ENCODE results near the gene TAF4. TPM values are rescaled to one million over a fixed set of nuclear protein-coding genes. Genes with fewer than 3 reads are reported as not detected.
A peak's percentile ranks its signal among the peaks of the same experiment; 100 is the strongest.

Gene TAF4
- polyA plus RNA-seq, 1 donor from 2014 or later, result 3.4 TPM

DNA sequence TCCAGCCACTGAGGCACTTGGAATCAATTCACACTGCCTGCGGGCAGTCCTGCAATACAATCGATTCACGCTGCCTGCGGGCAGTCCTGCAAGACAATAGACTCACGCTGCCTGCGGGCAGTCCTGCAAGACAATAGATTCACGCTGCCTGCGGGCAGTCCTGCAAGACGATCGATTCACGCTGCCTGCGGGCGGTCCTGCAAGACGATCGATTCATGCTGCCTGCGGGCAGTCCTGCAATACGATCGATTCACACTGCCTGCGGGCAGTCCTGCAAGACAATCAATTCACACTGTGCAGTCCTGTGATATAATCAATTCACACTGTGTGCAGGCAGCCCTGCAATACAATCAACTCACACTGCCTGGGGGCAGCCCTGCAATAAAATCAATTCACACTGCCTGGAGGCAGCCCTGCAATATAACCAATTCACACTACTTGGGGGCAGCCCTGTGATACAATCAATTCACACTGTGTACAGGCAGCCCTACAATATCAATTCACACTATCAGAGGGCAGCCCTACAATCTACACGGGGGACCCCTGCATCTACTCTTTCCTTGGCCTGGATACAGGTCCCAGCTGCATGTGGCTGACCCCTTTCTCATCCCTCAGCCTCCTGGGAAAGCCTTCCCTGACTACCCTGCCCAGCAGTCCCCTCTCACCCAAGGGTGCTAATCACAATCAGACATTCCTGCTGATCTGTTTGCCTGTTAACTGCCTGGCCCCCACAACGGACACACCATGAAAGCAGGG is 10.4 kb downstream of the TAF4 start:
- no peak overlapping the region for H3K27ac Mint-ChIP-seq
- peak overlapping the region in 1 of 4 donors; percentile 68 for H3K4me3 Mint-ChIP-seq
- peaks cover 0 to 20% (median 19%) of the 10 kb centered on the region in 3 donors for H3K4me1 Mint-ChIP-seq
- no peaks in the 10 kb centered on the region for H3K27me3 Mint-ChIP-seq
- H3K9me3 Mint-ChIP-seq, result no peaks in the 10 kb centered on the region
- peaks cover 2% of the 10 kb centered on the region for H3K36me3 Mint-ChIP-seq

GRCh38 chr20:62054451-62054953 is 11.2 kb downstream of the TAF4 start:
- no peak overlapping the region for H3K27ac Mint-ChIP-seq

GRCh38 chr20:62053465-62054196 is 12.1 kb downstream of the TAF4 start:
- peaks cover 0 to 19% (median 18%) of the 10 kb centered on the region in 3 donors for H3K4me1 Mint-ChIP-seq
- H3K4me3 Mint-ChIP-seq, result no peak overlapping the region
- H3K27me3 Mint-ChIP-seq, result no peaks in the 10 kb centered on the region
- H3K27ac Mint-ChIP-seq, result no peak overlapping the region
- peaks cover 2% of the 10 kb centered on the region for H3K36me3 Mint-ChIP-seq
- no peaks in the 10 kb centered on the region for H3K9me3 Mint-ChIP-seq

More at GRCh38 chr20:62054451-62054953, 11.2 kb downstream of the TAF4 start:
- H3K4me1 Mint-ChIP-seq, result peaks cover 0 to 22% (median 19%) of the 10 kb centered on the region in 3 donors
- H3K4me3 Mint-ChIP-seq, result no peak overlapping the region
- H3K9me3 Mint-ChIP-seq, result no peaks in the 10 kb centered on the region
- no peaks in the 10 kb centered on the region for H3K27me3 Mint-ChIP-seq
- H3K36me3 Mint-ChIP-seq, result peaks cover 2% of the 10 kb centered on the region

DNA sequence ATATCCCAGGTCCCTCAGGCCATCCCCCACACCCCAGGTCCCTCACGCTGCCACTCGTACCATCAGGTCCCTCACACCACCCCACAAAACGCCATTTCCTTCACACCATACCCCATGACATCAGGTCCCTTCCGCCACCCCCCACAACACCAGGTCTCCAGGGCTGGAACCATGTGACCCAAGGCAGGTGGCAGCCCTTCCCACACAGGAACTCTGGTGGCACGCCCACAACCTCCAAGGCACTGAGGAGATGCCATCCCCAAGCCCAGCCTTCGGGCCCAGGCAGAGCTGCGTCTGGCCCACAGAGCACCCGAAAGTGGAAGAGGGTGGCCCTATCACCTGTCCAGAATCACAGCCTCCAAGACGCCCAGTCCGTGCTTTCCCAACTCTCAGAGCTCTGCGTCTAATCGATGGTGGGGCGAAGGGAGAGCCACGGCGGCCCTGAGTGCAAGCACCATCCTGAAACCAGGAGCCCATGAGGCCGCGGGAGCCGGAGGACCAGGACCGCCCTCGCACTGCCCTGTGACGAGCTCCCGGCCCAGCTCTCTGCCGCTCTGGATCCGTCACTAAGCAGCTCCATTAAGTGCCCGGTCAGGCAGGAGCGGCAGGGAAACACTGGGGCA is 12.7 kb downstream of the TAF4 start:
- peaks cover 2% of the 10 kb centered on the region for H3K36me3 Mint-ChIP-seq
- peaks cover 0 to 19% (median 18%) of the 10 kb centered on the region in 3 donors for H3K4me1 Mint-ChIP-seq
- H3K27ac Mint-ChIP-seq, result no peak overlapping the region
- no peak overlapping the region for H3K4me3 Mint-ChIP-seq
- no peaks in the 10 kb centered on the region for H3K27me3 Mint-ChIP-seq
- no peaks in the 10 kb centered on the region for H3K9me3 Mint-ChIP-seq

GRCh38 chr20:62052336-62052841 is 13.3 kb downstream of the TAF4 start:
- Mint-ChIP-seq H3K4me3 (no peak overlapping the region), H3K9me3 (no peaks in the 10 kb centered on the region), H3K4me1 (peaks cover 0 to 19% (median 18%) of the 10 kb centered on the region in 3 donors)

GRCh38 chr20:62051546-62052255 is 14.0 kb downstream of the TAF4 start:
- Mint-ChIP-seq H3K36me3 (peaks cover 2% of the 10 kb centered on the region), H3K27me3 (no peaks in the 10 kb centered on the region)

More at GRCh38 chr20:62052336-62052841, 13.3 kb downstream of the TAF4 start:
- Mint-ChIP-seq H3K36me3 (peaks cover 2% of the 10 kb centered on the region), H3K27ac (no peak overlapping the region), H3K27me3 (no peaks in the 10 kb centered on the region)

DNA sequence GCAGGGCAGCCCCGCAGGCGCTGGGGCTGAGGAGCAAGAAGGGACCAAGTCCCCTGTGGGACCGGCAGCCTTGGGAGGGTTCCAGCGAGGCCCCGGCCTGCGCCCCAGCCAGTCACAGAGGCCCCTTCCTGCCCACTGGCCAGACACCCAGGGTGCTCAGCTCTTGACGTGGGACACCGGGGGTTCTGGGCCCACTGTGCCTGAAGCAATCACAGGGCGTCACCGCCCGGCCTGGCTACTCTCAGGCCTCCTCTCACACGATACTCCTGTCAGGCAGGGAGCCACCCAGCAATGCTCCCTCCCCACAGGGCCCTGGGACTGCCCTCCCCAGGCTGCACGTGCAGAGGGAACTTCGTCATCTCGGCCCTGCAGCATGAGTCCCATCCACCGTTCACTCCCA is 14.5 kb downstream of the TAF4 start:
- peaks cover 2% of the 10 kb centered on the region for H3K36me3 Mint-ChIP-seq
- H3K27ac Mint-ChIP-seq, result peak overlapping the region in 1 of 3 donors; percentile 86
- H3K27me3 Mint-ChIP-seq, result no peaks in the 10 kb centered on the region
- H3K9me3 Mint-ChIP-seq, result no peaks in the 10 kb centered on the region
- H3K4me1 Mint-ChIP-seq, result peaks cover 0 to 17% (median 13%) of the 10 kb centered on the region in 3 donors
- peak overlapping the region in 1 of 4 donors; percentile 82 for H3K4me3 Mint-ChIP-seq

More at GRCh38 chr20:62051546-62052255, 14.0 kb downstream of the TAF4 start:
- H3K4me3 Mint-ChIP-seq, result peak overlapping the region in 1 of 4 donors; percentile 37
- H3K9me3 Mint-ChIP-seq, result no peaks in the 10 kb centered on the region
- H3K4me1 Mint-ChIP-seq, result peaks cover 0 to 18% (median 13%) of the 10 kb centered on the region in 3 donors
- no peak overlapping the region for H3K27ac Mint-ChIP-seq

GRCh38 chr20:62050166-62051120 is 15.2 kb downstream of the TAF4 start:
- Mint-ChIP-seq H3K4me3 (peak overlapping the region in 2 of 4 donors; percentile 82 to 83), H3K36me3 (peaks cover 2% of the 10 kb centered on the region), H3K9me3 (no peaks in the 10 kb centered on the region), H3K27me3 (no peaks in the 10 kb centered on the region), H3K27ac (peak overlapping the region in 1 of 3 donors; percentile 86), H3K4me1 (peaks cover 0 to 17% (median 13%) of the 10 kb centered on the region in 3 donors)

DNA sequence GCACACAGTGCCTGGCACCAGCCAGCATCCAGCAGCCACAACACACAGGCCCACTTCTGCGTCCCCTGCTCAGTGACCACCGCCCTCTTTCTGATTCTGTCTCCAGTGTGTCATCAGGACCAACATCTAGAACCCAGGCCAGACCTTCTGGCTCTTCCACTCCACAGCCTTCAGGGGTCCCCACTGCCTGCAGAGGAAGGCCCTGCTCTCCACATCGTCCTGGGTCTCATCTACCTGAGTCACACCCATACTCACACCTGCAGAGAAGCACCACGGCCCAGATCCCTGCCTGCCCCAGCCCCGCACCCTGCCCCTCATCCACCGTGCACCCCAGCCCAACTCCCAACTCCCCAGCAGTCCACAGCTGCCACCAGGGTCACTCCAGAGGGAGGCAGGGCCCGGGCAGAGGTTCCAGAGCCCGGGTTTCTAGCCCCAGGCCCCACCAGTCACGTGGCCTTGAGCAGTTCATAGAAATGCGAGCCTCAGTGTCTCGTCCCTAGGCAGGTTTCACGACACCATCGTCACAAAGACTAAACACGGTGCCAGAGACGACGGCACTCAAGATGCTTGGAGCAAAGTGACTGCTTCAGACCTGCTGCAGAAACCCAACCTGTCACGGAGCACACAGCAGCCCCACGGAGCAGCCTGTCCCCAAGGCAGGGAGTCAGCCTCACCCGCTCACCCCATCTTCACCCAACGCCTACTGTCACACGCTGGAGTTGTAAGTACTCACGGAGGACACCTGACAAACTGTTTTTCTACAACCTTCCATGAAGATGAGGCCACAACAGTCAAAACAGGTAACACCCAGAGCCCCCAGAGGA is 16.1 kb downstream of the TAF4 start:
- Mint-ChIP-seq H3K36me3 (peaks cover 2% of the 10 kb centered on the region), H3K4me3 (no peak overlapping the region)

DNA sequence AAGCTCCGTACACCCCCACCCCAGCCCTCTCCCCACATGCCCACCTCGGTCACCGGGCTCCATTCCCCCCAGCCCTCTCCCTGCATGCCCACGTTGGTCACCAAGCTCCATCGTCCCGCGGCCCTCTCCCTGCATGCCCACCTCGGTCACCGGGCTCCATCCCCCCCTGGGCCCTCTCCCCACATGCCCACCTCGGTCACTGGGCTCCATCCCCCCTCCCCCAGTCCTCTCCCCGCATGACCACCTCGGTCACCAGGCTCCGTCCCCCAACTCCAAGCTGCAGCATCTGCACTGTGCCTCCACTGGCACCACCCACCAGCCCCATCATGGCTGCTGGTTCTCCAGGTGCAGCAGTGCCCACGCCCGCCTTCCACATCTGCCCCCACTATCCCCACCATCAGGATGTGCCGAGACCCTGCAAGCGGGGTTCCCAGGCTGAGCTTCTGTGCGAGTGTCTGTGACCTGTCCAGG is 16.8 kb downstream of the TAF4 start:
- no peaks in the 10 kb centered on the region for H3K36me3 Mint-ChIP-seq
- no peak overlapping the region for H3K4me3 Mint-ChIP-seq
- H3K9me3 Mint-ChIP-seq, result no peaks in the 10 kb centered on the region
- no peaks in the 10 kb centered on the region for H3K27me3 Mint-ChIP-seq
- H3K27ac Mint-ChIP-seq, result peak overlapping the region in 1 of 3 donors; percentile 35
- H3K4me1 Mint-ChIP-seq, result peaks cover 5 to 14% (median 11%) of the 10 kb centered on the region in 3 donors

More for the DNA sequence above, 16.1 kb downstream of the TAF4 start:
- Mint-ChIP-seq H3K27me3 (no peaks in the 10 kb centered on the region), H3K9me3 (no peaks in the 10 kb centered on the region), H3K27ac (no peak overlapping the region), H3K4me1 (peaks cover 2 to 17% (median 13%) of the 10 kb centered on the region in 3 donors)

DNA sequence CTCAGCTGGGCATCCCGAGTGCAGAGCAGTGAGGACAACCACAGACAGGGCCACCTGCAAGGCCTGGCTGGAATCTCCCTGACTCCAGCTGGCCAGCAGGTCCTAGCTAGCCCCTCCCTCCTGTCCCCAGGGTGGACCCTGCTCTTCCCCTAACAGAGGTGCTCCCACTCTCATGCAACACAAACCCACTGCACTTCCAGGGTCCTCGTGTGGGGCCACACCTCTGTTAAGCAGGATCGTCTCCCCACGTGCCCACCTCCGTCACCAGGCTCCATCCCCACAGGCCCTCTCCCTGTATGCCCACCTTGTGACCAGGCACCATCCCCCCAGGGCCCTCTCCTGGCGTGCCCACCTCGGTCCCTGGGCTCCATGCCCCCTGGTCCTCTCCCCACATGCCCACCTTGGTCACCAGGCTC is 17.3 kb downstream of the TAF4 start:
- H3K9me3 Mint-ChIP-seq, result no peaks in the 10 kb centered on the region
- H3K4me1 Mint-ChIP-seq, result peaks cover 5 to 14% (median 11%) of the 10 kb centered on the region in 3 donors
- no peaks in the 10 kb centered on the region for H3K36me3 Mint-ChIP-seq
- no peaks in the 10 kb centered on the region for H3K27me3 Mint-ChIP-seq
- peak overlapping the region in 1 of 3 donors; percentile 35 for H3K27ac Mint-ChIP-seq
- H3K4me3 Mint-ChIP-seq, result no peak overlapping the region

DNA sequence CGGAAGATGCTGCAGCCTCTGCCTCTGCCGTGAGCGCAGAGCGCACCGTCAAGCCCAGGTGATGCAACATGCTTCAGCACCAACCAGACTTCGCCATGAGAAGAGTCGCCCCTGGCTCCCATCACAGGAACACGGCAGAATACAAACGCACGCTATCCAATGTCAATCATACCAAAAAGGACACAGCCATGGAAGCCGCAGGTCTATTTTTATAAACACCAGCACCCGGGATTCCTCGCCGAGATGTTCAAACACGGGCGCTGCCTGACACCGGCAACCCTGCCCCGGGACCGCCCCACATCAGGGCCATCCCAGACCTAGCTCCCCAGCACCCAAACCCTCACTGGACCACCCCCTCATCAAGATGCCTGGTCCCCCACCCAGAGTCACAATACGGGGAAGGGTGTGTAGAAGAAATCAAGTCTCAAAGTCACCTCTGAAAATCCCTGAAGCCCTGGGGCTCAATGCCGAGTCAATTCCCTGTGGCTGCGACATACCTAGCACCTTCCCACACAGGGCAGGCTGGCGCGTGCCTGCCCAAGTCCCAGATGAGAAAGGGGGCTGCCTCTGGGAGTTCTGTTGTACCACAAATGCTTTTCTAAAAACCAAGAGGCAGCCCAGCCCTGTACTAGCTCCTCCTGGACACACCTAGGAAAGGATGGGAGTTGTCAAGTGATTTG is 17.9 kb downstream of the TAF4 start:
- Mint-ChIP-seq H3K9me3 (no peaks in the 10 kb centered on the region), H3K27me3 (no peaks in the 10 kb centered on the region), H3K27ac (no peak overlapping the region), H3K4me3 (no peak overlapping the region), H3K36me3 (no peaks in the 10 kb centered on the region), H3K4me1 (peaks cover 5 to 14% (median 11%) of the 10 kb centered on the region in 3 donors)
